ENCODE measurements around the gene PTPRF.
"Not testable (repeated sequence)": the region's sequence is repeated elsewhere in the genome, so short reads cannot be mapped to it uniquely, and the experiment has no call there.

Gene PTPRF

GRCh38 chr1:43537423-43538142 is 6.9 kb downstream of the PTPRF start:
- no peak for DNase-seq (ENCODE audit: low read depth in 4 of 4, low spot score in 1 of 4)

GRCh38 chr1:43538143-43538487 is 7.4 kb downstream of the PTPRF start:
- DNase-seq (ENCODE audit: low read depth in 4 of 4, low spot score in 1 of 4), result no peak

- DNase-seq (ENCODE audit: low read depth in 4 of 4, low spot score in 1 of 4), result no peak
These were observed 8.3 kb downstream of the PTPRF start for GRCh38 chr1:43538969-43539368.

- no peak for DNase-seq (ENCODE audit: low read depth in 4 of 4, low spot score in 1 of 4)
These were observed 9.2 kb downstream of the PTPRF start for GRCh38 chr1:43539726-43540434.

- no peak for DNase-seq (ENCODE audit: low read depth in 4 of 4, low spot score in 1 of 4)
These were observed 10.0 kb downstream of the PTPRF start for GRCh38 chr1:43540653-43541071.

- DNase-seq (ENCODE audit: low read depth in 4 of 4, low spot score in 1 of 4), result no peak
These were observed 10.5 kb downstream of the PTPRF start for GRCh38 chr1:43541141-43541540.

- DNase-seq (ENCODE audit: low read depth in 4 of 4, low spot score in 1 of 4), result no peak
These were observed 11.2 kb downstream of the PTPRF start for GRCh38 chr1:43541721-43542401.

GRCh38 chr1:43542527-43543458 is 12.1 kb downstream of the PTPRF start:
- no peak for DNase-seq (ENCODE audit: low read depth in 4 of 4, low spot score in 1 of 4)

GRCh38 chr1:43543567-43543966 is 12.9 kb downstream of the PTPRF start:
- no peak for DNase-seq (ENCODE audit: low read depth in 4 of 4, low spot score in 1 of 4)

- DNase-seq (ENCODE audit: low read depth in 4 of 4, low spot score in 1 of 4), result no peak
These were observed 14.6 kb downstream of the PTPRF start for GRCh38 chr1:43545339-43545694.

GRCh38 chr1:43545695-43546387 is 15.2 kb downstream of the PTPRF start:
- DNase-seq (ENCODE audit: low read depth in 4 of 4, low spot score in 1 of 4), result no peak

GRCh38 chr1:43546388-43547100 is 15.9 kb downstream of the PTPRF start:
- no peak for DNase-seq (ENCODE audit: low read depth in 4 of 4, low spot score in 1 of 4)

GRCh38 chr1:43547538-43548072 is 16.9 kb downstream of the PTPRF start:
- DNase-seq (ENCODE audit: low read depth in 4 of 4, low spot score in 1 of 4), result no peak

GRCh38 chr1:43548285-43549271 is 17.9 kb downstream of the PTPRF start:
- no peak for DNase-seq (ENCODE audit: low read depth in 4 of 4, low spot score in 1 of 4)

- not testable (repeated sequence) for DNase-seq (ENCODE audit: low read depth in 4 of 4, low spot score in 1 of 4)
These were observed 18.7 kb downstream of the PTPRF start for GRCh38 chr1:43549394-43549793.

- no peak for DNase-seq (ENCODE audit: low read depth in 4 of 4, low spot score in 1 of 4)
These were observed 19.4 kb downstream of the PTPRF start for GRCh38 chr1:43549921-43550597.

- no peak for DNase-seq (ENCODE audit: low read depth in 4 of 4, low spot score in 1 of 4)
These were observed 20.0 kb downstream of the PTPRF start for GRCh38 chr1:43550598-43551246.

Data from stimulated activated CD4-positive, alpha-beta T cell treated with anti-CD3 and anti-CD28 coated beads, Interleukin-1b, Interleukin-23, amount 100 ng/mL, for 24 hours (primary cell).